Measurements from ENCODE around the gene SLC43A3. TPM values are rescaled to one million over a fixed set of nuclear protein-coding genes. Genes with fewer than 3 reads are reported as not detected.

The SLC43A3 gene
- total and polyA plus RNA-seq, 2 of the 4 experiments (the other 2 are of a cell fraction) = 12.7 to 21.1 TPM

DNA sequence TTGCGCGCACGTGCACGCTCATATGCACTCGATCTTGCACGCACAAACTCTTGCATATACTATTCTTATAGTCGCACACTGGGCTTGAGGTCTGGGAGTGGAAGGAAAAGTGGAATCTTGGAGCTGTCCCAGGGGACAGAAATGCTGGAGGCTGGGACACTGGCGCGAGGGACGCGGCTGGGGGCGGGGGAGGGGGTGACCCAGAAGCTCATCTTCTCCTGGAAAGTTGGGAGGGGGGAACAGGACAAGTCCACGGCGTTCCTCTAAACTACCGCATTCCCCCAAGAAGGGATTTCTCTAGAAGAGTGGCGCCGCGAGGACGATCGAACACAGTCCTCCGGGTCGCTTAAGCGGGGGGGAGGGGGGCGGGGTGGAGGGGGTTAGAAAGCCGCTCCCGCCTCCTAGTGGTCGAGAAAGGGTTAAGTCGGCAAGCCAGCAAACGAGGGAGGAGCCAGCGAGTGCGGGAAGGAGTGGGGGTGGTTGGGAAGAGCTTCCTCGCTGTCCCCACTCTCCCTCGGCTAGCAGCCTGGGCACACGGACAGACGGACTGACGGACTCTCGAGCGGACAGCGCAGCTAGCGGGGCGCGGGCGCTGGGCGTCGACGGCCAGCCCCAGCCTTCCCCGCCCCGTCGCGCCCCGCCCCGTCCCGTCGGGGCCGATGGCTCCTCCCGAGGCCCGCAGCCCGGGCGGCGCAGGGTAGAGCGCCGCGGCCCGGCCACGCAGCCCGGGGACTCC lies 33.3 kb upstream of the SLC43A3 start, which contains the start of gene RTN4RL2:
RTN4RL2 (plus strand) TSS at position 507 of the 736 bp plus-strand sequence. CDS start 338 bp downstream, outside the sequence.
- H2AK9ac ChIP-seq (replicated peaks; ENCODE audit: low read depth, low read length, poor library complexity) = no peak within 1 kb of the TSS
- peak within 1 kb of the TSS in 1 of 2 experiments; percentile 40; a peak in 1 of 4 replicates for H4K8ac ChIP-seq (ENCODE audit: low read depth in 2 of 2, low read length in 2 of 2)
- no peak for TF ChIP-seq RFX5 (IDR thresholded peaks at IDR 0.05; ENCODE audit: low read depth, low read length)
- TF ChIP-seq, protein P1, sequence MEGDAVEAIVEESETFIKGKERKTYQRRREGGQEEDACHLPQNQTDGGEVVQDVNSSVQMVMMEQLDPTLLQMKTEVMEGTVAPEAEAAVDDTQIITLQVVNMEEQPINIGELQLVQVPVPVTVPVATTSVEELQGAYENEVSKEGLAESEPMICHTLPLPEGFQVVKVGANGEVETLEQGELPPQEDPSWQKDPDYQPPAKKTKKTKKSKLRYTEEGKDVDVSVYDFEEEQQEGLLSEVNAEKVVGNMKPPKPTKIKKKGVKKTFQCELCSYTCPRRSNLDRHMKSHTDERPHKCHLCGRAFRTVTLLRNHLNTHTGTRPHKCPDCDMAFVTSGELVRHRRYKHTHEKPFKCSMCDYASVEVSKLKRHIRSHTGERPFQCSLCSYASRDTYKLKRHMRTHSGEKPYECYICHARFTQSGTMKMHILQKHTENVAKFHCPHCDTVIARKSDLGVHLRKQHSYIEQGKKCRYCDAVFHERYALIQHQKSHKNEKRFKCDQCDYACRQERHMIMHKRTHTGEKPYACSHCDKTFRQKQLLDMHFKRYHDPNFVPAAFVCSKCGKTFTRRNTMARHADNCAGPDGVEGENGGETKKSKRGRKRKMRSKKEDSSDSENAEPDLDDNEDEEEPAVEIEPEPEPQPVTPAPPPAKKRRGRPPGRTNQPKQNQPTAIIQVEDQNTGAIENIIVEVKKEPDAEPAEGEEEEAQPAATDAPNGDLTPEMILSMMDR (conservative IDR thresholded peaks at IDR 0.05; ENCODE audit: low read depth, low read length) = 0 out of 2 replicates have a peak, but pooled peaks have one; percentile 16
- no peaks in the 10 kb centered on the region; the same call in 1 of the 2 replicates for H4K20me1 ChIP-seq (ENCODE audit: insufficient read depth, low read length)
- H3K79me1 ChIP-seq (ENCODE audit: low read depth in 1 of 2, low read length in 2 of 2) = no peaks in the 10 kb centered on the region
- peak within 1 kb of the TSS; percentile 84 for H3K4me2 ChIP-seq (ENCODE audit: low read depth, low read length)
- ChIA-PET CTCF (interaction anchor here (0.6 to 1.2 kb wide), 2 partner anchors 20 to 24 kb away, joined by 3 to 4 read pairs; no protein-coding TSS in a partner anchor), POLR2A (ENCODE audit: unreplicated experiment) (no interaction called here)
- no peak within 1 kb of the TSS for H3K56ac ChIP-seq (ENCODE audit: extremely low read depth, insufficient read depth, low read length)
- H4K91ac ChIP-seq (ENCODE audit: insufficient read depth, low read depth, low read length) = no peak within 1 kb of the TSS
- no TSS peak for BruUV-seq (replicated peaks)
- H2AFZ ChIP-seq (replicated peaks; ENCODE audit: low read length, poor library complexity) = peak within 1 kb of the TSS; percentile 86
- H3K9me3 ChIP-seq (ENCODE audit: control insufficient read depth, insufficient read depth, low read length) = no peaks in the 10 kb centered on the region
- 0% methylated on average over 10 of the region's 66 CpGs; no CpG with 5 or more reads in 1 of the 2 experiments for WGBS, 2 experiments (ENCODE audit: extremely low coverage in 2 of 2, insufficient read length in 1 of 2)
- H2BK20ac ChIP-seq (ENCODE audit: low read depth, low read length) = no peak within 1 kb of the TSS
- H2BK120ac ChIP-seq (ENCODE audit: low read depth, low read length) = no peak within 1 kb of the TSS
- ATAC-seq (ENCODE audit: low read depth) = peak; percentile 50
- no peaks in the 10 kb centered on the region for H3K36me3 ChIP-seq (ENCODE audit: control insufficient read depth, insufficient read depth, low read length)
- DNase-seq = peak; percentile 45
- no peak within 1 kb of the TSS for H2BK5ac ChIP-seq (ENCODE audit: low read depth, low read length, poor library complexity, severe bottlenecking)
- intact Hi-C loops (cut with micrococcal nuclease) (no loop called here), in situ Hi-C loops (cut with MboI; ENCODE audit: low sequenced_read_pairs) (no loop called here), dilution Hi-C loops (cut with HindIII; ENCODE audit: low sequenced_read_pairs, unreplicated experiment) (no loop called here)
- H3K23ac ChIP-seq (ENCODE audit: low read depth, low read length) = no peak within 1 kb of the TSS
- H3K14ac ChIP-seq (replicated peaks; ENCODE audit: low read depth, low read length) = no peak within 1 kb of the TSS
- H2AK5ac ChIP-seq (ENCODE audit: low read depth, low read length) = no peak within 1 kb of the TSS
- no peaks in the 10 kb centered on the region for H3K9me1 ChIP-seq (ENCODE audit: insufficient read depth, low read length)
- no peak within 1 kb of the TSS for H3K27ac ChIP-seq (ENCODE audit: insufficient read depth, low read length)
- H4K5ac ChIP-seq (ENCODE audit: low read depth, low read length) = no peak within 1 kb of the TSS
- no peak within 1 kb of the TSS for H3K4ac ChIP-seq (ENCODE audit: low read depth, low read length)
- peaks cover 3% of the 10 kb centered on the region; the same call in 1 of the 2 replicates for H3K4me1 ChIP-seq (ENCODE audit: control insufficient read depth, insufficient read depth, low read length)
- H2BK15ac ChIP-seq (ENCODE audit: low read depth, low read length) = no peak within 1 kb of the TSS
- H3K9ac ChIP-seq (ENCODE audit: low read depth, low read length) = no peak within 1 kb of the TSS
- H3K18ac ChIP-seq (ENCODE audit: low read depth, low read length) = no peak within 1 kb of the TSS
- peak within 1 kb of the TSS; percentile 69 for H3K4me3 ChIP-seq (ENCODE audit: insufficient read depth, low read depth, low read length)
- H3K27me3 ChIP-seq (ENCODE audit: control insufficient read depth, insufficient read depth, low read length) = peaks cover 60% of the 10 kb centered on the region

Measured in IMR-90 (cell line).